Skeletal muscle tissue (tissue), 4 donors: ENCODE measurements around the gene MYADML2. TPM values are rescaled to one million over a fixed set of nuclear protein-coding genes. Genes with fewer than 3 reads are reported as not detected.

Experiments used
- H3K27ac ChIP-seq: one replicate; pipeline ENCODE4 v1.7.0; 2013; ENCODE audit warnings: mild to moderate bottlenecking, low read depth, low read length, inconsistent platforms
- H3K27me3 ChIP-seq, 3 donors: one replicate each; pipeline ENCODE4 v1.7.0; 2013; ENCODE audit warnings: low read length in 3 of 3; ENCODE audit not compliant: control insufficient read depth in 3 of 3, insufficient read depth in 3 of 3
- H3K36me3 ChIP-seq, 3 donors: one replicate each; pipeline ENCODE4 v1.7.0; 2013; ENCODE audit warnings: low read length in 3 of 3; ENCODE audit not compliant: control insufficient read depth in 3 of 3, insufficient read depth in 3 of 3
- H3K4me1 ChIP-seq, 3 donors: one replicate each; pipeline ENCODE4 v1.7.0; 2013; ENCODE audit warnings: low read length in 3 of 3, mild to moderate bottlenecking in 3 of 3; ENCODE audit not compliant: control insufficient read depth in 3 of 3, insufficient read depth in 3 of 3
- H3K4me3 ChIP-seq, 3 donors: one replicate each; pipeline ENCODE4 v1.7.0; 2013; ENCODE audit warnings: low read length in 3 of 3
- H3K9ac ChIP-seq, 3 donors: one replicate each; pipeline ENCODE4 v1.7.0; 2013; ENCODE audit warnings: low read length in 3 of 3, mild to moderate bottlenecking in 3 of 3, moderate library complexity in 2 of 3, low read depth in 1 of 3
- H3K9me3 ChIP-seq, 3 donors: one replicate each; pipeline ENCODE4 v1.7.0; 2013; ENCODE audit warnings: low read length in 3 of 3; ENCODE audit not compliant: control insufficient read depth in 3 of 3
- total RNA-seq: library from RNA; depleted of rRNA; stranded (reverse); fragments of >200 nt; gene quantifications from one replicate; pipeline ENCODE4 v1.2.3, GENCODE V29; 2014
- donor health status: Osteomylitis.

The MYADML2 gene
- total RNA-seq, 1 donor from 2014 or later: 16.7 TPM

- Histone ChIP-seq H3K27me3 (peaks cover 0 to 2% (median 0%) of the 10 kb centered on the region in 3 donors), H3K9ac (no peak overlapping the region), H3K4me1 (peaks cover 14 to 32% (median 24%) of the 10 kb centered on the region in 3 donors), H3K27ac (no peak overlapping the region), H3K36me3 (peaks cover 11 to 33% (median 16%) of the 10 kb centered on the region in 3 donors), H3K4me3 (no peak overlapping the region), H3K9me3 (no peaks in the 10 kb centered on the region)
These were observed 42.2 kb downstream of the MYADML2 start for GRCh38 chr17:81904600-81905423.

- Histone ChIP-seq H3K27ac (no peak overlapping the region), H3K4me1 (peaks cover 14 to 26% (median 24%) of the 10 kb centered on the region in 3 donors), H3K4me3 (no peak overlapping the region), H3K27me3 (peaks cover 0 to 2% (median 0%) of the 10 kb centered on the region in 3 donors), H3K36me3 (peaks cover 17 to 39% (median 24%) of the 10 kb centered on the region in 3 donors), H3K9me3 (no peaks in the 10 kb centered on the region), H3K9ac (no peak overlapping the region)
These were observed 43.0 kb downstream of the MYADML2 start for GRCh38 chr17:81903896-81904599.

- Histone ChIP-seq H3K4me3 (no peak overlapping the region), H3K9ac (no peak overlapping the region), H3K36me3 (peaks cover 22 to 45% (median 26%) of the 10 kb centered on the region in 3 donors), H3K27ac (no peak overlapping the region), H3K27me3 (peaks cover 0 to 2% (median 0%) of the 10 kb centered on the region in 3 donors), H3K4me1 (peaks cover 14 to 25% (median 24%) of the 10 kb centered on the region in 3 donors), H3K9me3 (no peaks in the 10 kb centered on the region)
These were observed 43.6 kb downstream of the MYADML2 start for GRCh38 chr17:81903415-81903831.

DNA sequence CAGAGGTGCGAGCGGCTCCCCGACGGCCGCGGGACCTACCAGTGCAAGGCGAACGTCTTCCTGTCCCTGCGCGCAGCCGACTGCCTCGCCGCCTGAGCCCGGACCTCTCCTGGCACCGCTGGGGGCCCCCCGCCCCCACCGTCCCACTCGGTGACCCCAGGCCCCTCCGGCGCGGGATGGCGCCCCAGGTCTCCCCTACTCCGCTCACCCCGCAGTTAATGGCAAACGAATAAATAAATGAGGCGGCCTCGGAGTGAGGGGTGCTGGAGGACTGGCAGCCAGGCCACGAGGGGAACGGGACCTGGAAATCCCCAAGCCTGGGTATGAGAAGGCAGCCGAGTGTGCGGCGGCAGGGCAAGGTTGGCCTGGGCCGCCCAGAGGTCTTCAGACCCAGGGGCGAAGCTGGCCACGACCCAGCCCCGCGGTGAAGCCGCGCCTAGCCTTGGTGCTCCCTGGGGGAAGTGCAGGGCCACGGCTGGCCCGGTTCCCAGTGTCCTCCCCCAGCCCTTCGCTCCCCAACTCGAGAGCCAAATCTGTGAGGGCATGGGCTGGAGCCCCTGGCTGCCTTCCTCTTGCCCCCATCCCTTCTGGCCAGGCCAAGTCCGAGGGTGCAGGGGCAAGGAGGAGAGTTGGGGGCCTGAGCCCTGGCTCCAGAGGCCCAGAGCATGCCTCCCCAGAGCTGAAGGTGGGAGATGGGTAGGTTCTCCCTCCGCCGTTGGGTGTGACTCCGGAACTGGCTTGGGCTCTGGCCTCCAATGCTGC lies 44.2 kb downstream of the MYADML2 start:
- Histone ChIP-seq H3K4me3 (no peak overlapping the region), H3K4me1 (peaks cover 13 to 22% (median 20%) of the 10 kb centered on the region in 3 donors), H3K27me3 (peaks cover 0 to 2% (median 0%) of the 10 kb centered on the region in 3 donors), H3K36me3 (peaks cover 28 to 49% (median 32%) of the 10 kb centered on the region in 3 donors), H3K9me3 (no peaks in the 10 kb centered on the region), H3K9ac (peak overlapping the region in 1 of 3 donors; percentile 25), H3K27ac (no peak overlapping the region)

GRCh38 chr17:81902023-81902652 lies 44.9 kb downstream of the MYADML2 start, which contains the start of gene NPB:
Gene NPB (plus strand): TSS chr17:81902238. CDS start chr17:81902278, 40 bp downstream.
- Histone ChIP-seq H3K27me3 (peaks cover 0 to 2% (median 0%) of the 10 kb centered on the region in 3 donors), H3K9ac (peak within 1 kb of the TSS in 1 of 3 donors; percentile 60), H3K9me3 (no peaks in the 10 kb centered on the region), H3K36me3 (peaks cover 30 to 51% (median 37%) of the 10 kb centered on the region in 3 donors), H3K4me1 (peaks cover 8 to 16% (median 13%) of the 10 kb centered on the region in 3 donors), H3K4me3 (peak within 1 kb of the TSS in 1 of 3 donors; percentile 27), H3K27ac (no peak within 1 kb of the TSS)

DNA sequence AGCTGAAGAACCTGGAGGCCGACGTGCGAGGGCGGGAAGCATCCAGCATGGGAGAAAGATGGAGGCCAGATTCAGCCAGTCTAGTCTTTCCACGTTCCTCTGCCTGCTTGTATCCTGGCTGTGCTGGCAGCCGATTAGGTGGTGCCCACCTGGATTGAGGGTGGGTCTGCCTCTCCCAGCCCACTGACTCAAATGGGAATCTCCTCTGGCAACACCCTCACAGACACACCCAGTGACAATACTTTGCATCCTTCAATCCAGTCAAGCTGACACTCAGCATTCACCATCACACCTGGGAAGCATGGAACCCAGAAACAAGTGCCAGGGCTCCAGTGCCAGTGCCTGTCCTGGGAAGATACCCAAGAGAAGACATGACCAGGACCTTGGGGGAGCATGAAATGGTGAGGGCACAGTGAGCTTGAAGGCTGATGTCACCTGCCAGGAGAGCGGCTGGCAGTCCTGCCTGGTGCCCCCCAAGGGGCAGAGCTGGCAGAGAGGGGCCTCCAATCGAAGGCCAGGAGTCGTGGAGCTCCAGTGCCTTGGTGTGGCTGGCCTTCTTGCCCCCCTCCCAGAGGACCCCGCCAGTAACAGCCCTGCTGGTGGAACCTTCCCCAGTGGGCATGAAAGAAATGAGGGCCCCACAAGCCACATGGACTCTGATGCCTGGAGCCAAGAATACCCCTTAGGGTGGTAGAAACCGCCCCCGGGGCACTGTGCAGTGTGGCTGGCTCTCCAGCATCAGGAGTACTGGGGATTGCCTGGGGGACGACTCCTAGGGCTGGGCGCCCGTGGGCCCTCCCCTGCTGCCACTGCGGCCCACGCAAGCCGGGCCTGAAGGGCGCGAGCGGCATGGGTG lies 45.6 kb downstream of the MYADML2 start:
- Histone ChIP-seq H3K27ac (no peak overlapping the region), H3K27me3 (peaks cover 0 to 2% (median 0%) of the 10 kb centered on the region in 3 donors), H3K9me3 (no peaks in the 10 kb centered on the region), H3K9ac (peak overlapping the region in 1 of 3 donors; percentile 50), H3K36me3 (peaks cover 32 to 51% (median 39%) of the 10 kb centered on the region in 3 donors), H3K4me1 (peaks cover 2 to 10% (median 6%) of the 10 kb centered on the region in 3 donors), H3K4me3 (no peak overlapping the region)

DNA sequence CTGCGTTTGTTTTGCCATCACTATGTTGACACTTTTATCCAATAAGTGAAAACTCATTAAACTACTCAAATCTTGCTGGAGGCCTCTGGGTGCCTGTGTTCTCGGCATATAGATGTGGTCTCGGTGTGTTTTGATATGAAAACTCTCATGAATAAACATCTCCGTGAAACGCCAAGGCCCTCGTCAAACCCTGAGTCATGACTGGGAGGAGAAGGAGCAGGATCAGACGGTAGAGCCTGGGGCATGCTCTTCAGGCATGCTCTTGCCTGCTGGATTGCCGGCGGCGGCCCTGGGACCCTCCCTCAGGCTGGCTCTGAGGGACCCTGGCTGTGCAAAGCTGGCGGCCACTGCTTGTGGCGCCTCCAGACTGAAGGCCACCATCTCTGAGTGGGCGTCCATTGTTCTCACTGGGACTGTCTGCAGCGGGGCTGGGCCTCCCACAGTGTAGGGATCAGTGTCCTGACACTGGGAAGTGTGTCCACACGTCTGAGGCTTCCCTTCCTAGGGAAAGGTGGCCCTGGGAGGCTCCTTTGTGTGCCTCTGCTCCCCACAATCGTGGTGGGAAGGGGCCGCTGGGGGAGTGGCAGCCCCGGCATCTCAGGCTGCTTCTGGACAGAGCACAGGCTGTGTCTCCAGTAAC lies 46.7 kb downstream of the MYADML2 start:
- Histone ChIP-seq H3K9ac (no peak overlapping the region), H3K9me3 (no peaks in the 10 kb centered on the region), H3K27me3 (peaks cover 0 to 2% (median 0%) of the 10 kb centered on the region in 3 donors), H3K36me3 (peaks cover 39 to 53% (median 45%) of the 10 kb centered on the region in 3 donors), H3K27ac (no peak overlapping the region), H3K4me3 (no peak overlapping the region), H3K4me1 (peaks cover 2 to 10% (median 5%) of the 10 kb centered on the region in 3 donors)

- Histone ChIP-seq H3K27ac (no peak overlapping the region), H3K9ac (no peak overlapping the region), H3K27me3 (peaks cover 0 to 2% (median 0%) of the 10 kb centered on the region in 3 donors), H3K36me3 (peaks cover 42 to 49% (median 42%) of the 10 kb centered on the region in 3 donors), H3K4me1 (peaks cover 2 to 10% (median 5%) of the 10 kb centered on the region in 3 donors), H3K4me3 (no peak overlapping the region), H3K9me3 (no peaks in the 10 kb centered on the region)
These were observed 47.4 kb downstream of the MYADML2 start for GRCh38 chr17:81899514-81900166.
